Activated naive CD4-positive, alpha-beta T cell (primary cell): ENCODE measurements around the gene TBC1D2.
"Not testable (repeated sequence)": the region's sequence is repeated elsewhere in the genome, so short reads cannot be mapped to it uniquely, and the experiment has no call there.

Source experiments
- DNase-seq, 4 experiments: peaks; one replicate each; lab custom pipeline; 2025; lab: John Stamatoyannopoulos, UW

Gene TBC1D2, protein sequence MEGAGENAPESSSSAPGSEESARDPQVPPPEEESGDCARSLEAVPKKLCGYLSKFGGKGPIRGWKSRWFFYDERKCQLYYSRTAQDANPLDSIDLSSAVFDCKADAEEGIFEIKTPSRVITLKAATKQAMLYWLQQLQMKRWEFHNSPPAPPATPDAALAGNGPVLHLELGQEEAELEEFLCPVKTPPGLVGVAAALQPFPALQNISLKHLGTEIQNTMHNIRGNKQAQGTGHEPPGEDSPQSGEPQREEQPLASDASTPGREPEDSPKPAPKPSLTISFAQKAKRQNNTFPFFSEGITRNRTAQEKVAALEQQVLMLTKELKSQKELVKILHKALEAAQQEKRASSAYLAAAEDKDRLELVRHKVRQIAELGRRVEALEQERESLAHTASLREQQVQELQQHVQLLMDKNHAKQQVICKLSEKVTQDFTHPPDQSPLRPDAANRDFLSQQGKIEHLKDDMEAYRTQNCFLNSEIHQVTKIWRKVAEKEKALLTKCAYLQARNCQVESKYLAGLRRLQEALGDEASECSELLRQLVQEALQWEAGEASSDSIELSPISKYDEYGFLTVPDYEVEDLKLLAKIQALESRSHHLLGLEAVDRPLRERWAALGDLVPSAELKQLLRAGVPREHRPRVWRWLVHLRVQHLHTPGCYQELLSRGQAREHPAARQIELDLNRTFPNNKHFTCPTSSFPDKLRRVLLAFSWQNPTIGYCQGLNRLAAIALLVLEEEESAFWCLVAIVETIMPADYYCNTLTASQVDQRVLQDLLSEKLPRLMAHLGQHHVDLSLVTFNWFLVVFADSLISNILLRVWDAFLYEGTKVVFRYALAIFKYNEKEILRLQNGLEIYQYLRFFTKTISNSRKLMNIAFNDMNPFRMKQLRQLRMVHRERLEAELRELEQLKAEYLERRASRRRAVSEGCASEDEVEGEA

DNA sequence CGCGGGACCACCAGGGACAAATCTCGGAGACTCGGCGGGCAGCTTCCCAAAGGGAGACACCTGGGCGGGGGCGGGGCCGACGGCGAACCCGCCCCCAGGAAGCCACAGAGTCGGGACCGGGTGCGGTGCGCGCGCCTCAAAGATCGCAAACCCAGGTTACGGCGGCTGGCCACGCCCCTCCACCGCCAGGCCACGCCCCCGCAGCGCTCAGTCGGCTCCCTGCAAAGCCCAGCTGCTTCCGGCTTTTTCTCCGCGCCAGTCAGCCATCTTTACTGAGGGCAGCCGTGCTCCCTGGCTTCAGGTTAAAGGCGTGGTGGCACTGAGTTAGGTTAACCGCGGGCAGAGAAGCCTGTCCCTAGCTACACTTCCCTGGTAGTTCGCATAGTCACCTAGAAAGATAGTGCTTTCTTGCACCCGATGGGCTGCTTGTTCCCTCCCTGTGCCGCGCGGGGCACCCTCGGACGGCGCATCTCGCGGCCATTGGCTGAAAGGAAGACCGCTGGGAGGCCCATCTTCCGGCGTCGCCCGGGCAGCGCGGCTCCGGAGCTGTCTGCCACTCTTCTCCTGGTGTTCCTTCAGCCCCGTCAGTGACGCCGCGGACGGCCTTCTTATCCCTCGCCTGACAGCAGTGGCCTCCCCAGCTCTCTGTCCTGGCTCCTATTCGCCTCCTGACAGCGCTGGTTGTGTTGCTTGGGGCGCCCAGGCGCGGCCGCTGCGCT, at the start of gene TBC1D2:
Gene TBC1D2 (minus strand): TSS at position 72 of the 719 bp plus-strand sequence. CDS start 108 bp downstream, outside the sequence.
- peak; percentile 93 to 98 (median 97) for DNase-seq

DNA sequence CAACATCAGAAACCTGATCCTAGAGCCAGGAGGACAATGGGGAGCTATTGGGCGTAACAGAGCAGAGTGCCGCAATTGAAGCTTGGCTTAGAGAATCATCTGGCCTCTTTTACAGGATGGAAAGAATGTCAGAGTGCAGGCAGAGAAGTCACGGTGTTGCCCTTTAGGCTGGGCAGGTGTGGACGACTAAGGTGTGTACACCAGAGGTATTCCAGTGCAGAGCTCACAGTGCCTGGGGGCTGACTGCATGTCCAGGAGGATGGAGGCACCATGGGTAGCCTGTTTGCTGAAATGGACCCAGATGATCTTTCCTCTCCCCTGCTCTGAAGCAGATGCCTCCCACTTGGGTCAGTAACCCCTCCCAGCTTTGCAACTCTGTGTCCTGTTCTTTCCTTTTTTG, 48.9 kb upstream of the TBC1D2 start:
- DNase-seq = no peak

DNA sequence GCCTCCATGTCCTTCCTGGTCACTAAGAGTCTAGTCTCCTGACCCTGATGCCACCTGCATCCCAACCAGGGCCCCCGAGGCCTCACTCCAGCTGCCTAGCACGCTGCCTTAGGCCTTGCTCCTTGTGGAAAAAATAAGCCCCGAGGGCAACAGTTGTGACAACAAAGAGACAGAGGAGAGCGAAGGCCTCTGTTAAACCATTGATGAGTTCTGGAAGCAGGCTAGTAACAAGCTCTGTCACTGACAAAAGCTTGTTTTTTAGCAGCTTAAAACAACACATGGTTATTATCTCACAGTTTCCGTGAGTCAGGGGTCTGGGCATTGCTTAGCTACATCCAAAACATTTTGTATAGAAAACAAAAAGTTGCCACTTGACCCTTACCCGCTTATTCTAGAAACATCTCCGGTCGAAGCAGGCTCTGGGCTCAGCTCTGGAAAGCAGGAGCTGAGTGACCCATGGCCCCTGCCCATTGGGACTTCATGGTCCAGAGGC, 48.2 kb upstream of the TBC1D2 start:
- no peak for DNase-seq

DNA sequence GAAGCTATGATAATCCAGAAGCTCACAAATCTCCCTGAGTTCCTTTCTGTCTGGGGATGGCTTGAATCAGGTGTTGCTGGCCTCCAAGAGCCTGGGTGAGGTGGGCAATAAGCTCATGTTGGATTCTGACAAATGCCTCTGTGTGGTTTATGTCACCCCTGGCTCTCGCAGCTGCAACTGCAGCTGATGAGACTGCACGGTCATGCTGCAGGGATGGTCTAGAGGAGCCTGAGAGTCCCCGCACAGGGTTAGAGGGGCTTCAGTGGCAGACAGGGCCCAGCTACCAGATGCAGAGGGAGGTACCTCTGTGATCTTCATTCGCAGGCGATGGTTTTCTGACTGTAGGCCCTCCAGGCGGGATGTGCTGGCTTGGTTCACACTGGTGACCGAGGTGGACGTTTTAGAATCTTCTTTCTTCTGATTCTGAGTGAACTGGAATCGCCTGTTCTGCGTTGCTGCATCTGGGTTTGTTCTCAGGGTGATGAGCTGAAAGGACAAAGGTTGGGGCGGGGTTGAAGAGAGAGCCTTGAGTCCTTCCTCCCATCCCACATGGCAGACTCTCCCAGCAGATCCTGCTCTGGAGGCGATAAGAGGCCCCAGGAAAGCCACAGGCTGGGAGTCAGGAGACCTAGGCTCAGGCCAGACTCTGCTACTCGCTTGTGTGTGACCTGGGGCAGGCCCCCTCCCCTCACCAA, 47.6 kb upstream of the TBC1D2 start:
- DNase-seq = no peak

DNA sequence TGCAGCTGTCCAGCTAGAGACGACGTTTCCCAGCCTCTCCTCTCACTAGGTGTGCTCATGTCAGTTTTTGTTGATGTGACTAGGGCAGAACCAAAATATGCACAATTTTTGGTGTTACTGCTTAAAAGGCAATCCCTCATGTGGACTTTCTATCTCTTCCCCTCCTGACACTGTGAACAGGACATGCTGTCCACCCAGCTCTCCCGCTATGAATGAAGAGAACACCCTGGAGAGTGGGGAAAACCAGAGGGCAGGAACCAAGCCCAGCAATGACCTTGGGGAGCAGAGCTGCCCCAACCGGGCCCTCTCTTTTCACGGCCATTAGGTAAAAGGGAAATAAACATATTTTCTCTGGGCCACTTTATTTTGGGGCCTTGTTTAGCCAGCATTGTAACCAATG, 46.7 kb upstream of the TBC1D2 start:
- DNase-seq = no peak

DNA sequence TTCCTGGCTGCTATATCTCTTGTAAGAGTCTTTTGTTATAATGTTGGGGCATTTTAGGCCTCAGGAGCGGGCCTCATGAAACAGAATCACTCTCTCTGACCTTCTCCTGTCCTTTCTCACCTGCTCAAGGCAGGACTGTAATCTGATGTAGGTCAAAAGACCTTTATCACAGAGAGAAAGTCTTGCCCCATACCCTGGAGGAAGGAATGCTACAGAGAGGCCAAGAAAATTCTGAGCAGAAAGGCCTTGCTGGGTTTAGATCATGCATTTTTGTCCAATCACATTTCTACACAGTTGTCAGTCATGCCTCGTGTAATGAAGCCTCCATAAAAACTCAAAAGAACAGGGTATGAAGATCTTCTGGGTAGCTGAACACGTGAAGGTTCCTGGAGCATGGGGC, 45.2 kb upstream of the TBC1D2 start:
- DNase-seq = no peak

DNA sequence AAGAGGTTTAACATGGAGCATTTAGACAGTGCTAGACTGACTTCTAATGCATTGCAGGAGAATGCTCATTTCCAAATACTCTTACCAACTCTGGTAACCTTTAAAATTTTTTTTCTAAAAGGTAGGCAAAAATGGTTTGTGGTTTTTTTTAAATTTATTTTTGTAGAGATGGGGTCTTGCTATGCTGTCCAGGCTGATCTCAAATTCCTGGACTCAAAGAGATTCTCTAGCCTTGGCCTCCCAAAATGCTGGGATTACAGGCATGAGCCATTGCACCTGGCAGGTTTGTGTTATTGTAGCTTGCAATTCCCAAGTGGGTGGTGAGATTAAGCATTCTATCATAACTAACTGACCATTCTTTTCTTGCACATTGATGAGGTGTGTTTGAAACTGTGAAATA, 43.0 kb upstream of the TBC1D2 start:
- no peak for DNase-seq

DNA sequence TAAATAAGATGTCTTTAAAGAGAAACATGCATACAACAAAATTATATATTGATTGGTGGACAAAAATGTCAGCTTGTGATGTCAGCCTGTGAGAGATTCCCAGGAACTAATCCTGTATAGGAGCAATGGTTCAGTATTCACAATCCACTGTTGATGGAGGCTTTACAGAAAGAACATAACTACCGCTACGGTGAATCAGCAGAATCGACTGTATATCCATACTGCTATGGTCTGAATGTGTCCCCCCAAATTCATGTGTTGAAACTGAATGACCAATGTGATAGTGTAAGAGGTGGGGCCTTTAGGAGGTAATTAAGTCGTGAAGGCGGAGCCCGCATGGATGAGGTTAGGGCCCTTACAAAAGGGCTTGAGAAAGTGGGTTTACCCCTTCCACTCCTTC, 40.4 kb upstream of the TBC1D2 start:
- no peak for DNase-seq

DNA sequence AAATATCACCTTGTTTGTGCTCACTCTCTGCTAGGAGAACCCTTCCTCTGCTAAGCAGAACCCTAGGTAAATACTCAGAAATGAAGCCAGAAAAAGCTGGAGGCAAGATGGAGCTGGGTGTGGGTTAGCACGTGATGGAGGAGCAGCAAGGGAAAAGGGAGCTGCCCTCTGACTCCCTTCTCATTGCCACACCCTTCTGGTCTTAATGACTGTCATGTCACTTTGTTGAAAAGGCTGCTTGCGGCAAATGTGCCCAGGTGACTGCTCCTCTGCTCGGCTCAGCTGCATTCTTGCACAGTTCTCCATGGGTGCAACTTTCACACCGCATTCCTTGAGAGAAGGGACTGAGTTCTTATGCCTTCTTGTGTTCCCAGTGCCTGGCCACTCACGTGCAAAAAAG, 36.4 kb upstream of the TBC1D2 start:
- no peak for DNase-seq

DNA sequence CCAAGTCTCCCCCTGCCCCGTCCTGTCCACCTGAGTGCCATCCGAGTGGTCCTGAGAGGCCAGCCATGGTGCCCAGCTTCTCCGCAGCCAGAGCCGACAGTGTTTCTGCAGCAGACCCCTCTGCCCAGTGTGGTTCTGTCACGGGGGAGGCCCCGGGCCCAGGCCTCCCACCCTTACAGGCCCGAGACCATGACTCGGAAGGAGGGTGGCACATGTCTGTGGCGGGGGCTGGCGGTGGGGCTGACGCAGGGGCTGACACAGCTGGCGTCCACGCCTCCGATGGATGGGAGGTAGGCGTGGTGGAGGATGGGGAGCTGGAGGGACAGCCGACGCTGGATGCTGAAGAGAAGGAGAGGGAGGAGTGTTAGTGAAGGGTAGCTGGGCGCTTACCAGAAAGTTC, 35.0 kb upstream of the TBC1D2 start:
- no peak for DNase-seq

DNA sequence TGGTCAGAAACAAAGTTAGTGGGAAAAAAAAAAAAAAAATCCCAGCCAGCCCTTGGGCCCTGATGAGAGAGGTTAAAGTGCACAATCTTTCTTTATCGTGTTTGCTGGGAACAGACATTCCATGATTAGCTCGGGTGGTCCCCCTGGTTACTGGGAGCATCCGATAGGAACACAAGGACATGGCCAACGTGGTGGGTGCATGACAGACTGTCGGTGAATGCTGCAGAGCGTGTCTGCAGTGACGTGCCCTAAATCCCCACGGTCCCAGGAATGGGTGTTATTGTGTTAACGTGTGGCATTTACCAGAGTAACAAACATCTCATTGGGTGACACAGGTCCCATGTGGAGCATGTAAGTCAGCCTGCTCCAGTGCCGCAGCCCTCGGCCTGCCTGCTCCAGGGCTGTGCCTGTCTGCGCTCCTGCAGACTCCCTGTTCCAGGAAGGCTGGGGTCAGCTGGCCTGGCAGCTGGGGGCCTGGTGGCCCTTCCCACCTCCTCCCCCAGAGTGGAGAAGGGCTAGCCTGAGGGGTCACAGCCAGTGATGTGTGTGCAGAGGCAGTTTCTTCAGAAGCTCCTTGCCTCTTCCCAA, 34.3 kb upstream of the TBC1D2 start:
- no peak for DNase-seq

DNA sequence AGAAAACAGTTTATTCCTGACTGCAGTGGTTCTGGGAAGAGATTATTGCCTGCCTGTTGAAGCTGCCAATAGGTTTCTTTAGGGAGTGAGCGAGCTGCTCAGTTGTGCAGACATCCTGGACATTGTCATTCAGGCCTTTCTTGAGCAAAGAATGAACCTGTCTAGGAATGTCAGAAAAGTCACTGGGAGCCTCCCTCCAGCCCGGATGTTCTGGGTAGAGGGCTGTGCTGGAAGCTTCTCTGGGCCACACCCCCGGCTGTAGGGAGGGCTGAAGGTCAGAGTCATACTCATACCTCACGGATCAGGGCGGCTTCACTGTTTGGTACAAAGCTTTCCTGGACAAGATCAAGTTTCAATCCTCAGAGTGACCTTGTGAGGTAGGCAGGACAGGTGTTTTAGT, 33.4 kb upstream of the TBC1D2 start:
- no peak for DNase-seq

DNA sequence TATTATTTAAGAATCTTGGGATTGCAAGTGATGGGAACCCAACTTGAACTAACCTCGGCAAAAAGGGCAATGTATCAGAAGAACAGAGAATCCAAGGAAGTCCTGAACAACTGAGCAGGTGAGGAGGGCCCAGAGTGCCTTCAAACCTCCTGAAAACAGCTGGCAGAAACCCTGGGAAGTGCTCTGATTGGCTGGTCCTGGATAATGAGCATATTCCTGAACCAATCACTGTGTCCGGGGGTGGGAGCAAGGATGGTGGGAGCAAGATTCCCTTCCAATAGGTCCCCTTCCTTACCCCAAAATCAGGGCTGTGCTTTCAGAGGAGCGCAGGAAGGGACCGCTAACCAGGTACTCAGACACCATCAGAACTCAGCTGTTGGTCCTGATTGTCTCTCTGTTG, 31.9 kb upstream of the TBC1D2 start:
- no peak for DNase-seq

DNA sequence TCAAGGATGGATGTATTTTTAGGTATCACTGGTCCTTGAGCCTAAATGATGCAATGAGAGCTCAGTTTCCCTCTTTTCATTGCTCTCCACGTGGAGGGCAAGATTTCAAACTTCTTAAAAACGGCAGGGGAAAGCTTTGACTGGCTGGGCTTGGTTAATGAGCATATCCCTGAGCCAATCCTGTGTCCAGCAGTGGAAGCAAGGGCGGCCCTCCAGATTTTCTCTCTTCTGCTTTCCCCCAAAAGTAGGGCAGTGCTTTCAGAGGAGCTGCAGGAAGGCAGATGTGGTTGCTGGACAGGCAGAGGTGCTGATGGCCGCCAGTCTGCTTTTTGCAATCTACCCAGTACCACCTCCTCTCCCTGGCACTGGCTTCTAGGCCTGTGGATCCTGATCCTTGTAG, 30.0 kb upstream of the TBC1D2 start:
- DNase-seq = no peak

DNA sequence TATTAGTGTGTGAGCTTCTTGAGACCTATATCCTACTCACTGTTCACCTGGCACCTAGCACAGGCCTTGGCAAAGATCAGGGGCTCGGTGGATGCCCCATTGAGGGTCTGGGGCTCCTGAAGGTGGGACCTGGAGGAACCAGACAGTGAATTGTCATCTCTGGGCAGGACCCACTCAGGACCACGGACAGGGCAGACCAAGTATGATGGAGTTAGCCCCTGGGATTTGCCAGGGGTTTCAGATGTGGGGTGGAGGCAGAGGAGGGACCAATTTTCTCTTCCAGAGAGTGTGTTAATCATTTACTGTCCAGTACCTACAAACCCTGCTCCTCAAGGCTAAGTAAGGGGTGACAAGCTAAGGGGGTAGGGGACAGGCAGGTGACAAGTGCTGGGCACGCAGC, 29.3 kb upstream of the TBC1D2 start:
- no peak for DNase-seq

DNA sequence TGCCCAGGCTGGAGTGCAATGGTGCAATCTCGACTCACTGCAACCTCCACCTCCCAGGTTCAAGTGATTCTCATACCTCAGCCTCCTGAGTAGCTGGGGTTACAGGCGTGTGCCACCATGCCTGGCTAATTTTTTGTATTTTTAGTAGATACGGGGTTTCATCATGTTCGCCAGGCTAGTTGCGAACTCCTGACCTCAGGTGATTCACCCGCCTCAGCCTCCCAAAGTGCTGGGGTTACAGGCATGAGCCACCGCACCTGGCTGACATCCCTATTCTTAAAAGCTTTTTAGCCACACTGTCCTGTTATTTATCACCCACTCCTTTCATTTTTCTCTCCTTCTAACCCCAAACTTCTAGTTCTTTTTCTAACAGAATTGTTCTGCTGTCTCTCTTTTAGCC, 27.7 kb upstream of the TBC1D2 start:
- not testable (repeated sequence) for DNase-seq

DNA sequence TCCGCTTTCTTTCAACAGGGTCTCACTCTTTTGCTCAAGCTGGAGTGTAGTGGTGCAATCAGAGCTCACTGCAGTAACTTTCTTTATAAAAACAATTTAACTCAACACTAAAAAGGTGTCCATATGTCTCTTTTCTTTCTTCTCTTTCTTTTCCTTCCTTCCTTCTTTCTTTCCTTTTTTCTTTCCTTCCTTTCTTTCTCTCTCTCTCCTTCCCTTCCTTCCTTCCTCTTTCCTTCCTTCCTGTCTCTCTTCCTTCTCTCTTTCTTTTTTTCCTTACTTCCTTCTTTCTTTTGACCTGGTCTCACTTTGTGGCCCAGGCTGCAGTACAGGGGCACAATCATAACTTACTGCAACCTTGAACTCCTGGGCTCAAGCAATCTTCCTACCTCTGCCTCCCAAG, 25.8 kb upstream of the TBC1D2 start:
- DNase-seq = no peak

DNA sequence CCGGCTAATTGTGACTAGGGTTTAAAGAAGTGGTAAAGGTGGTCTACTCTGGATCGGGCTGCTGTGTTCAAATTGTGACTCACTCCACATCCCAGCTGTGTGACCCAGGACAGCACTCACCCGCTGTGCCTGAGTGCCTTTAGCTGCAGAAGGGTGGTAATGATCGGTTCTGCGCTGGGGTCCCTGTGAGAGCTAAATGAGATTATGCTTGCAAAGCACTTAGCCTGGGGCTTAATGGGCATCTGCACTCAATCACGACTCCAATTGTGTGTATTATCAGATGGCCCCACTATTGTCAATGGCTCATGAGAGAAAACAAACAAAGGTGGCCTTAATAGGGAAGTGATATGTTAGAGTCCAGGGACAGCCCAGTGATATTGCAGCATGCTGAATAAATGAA, 25.1 kb upstream of the TBC1D2 start:
- DNase-seq = no peak

DNA sequence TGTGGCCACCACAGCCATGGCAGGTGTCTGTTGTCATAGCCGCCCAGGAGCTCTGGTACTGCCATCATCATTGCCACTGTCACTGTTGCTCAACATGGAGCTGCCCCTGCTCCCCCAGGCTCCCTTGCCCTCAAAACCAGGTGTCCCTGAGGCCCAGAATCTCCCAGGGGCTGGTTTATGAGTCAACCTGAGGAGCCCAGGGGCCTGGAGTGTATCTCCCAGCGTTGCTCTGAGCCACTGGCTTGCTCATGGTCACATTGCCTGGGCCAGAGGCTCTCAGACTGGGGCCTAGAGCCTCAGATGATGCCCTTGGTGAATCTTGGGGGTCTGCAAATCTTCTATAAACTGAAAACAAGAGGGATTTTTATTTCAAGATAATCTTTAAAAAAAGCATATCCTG, 24.7 kb upstream of the TBC1D2 start:
- no peak for DNase-seq

DNA sequence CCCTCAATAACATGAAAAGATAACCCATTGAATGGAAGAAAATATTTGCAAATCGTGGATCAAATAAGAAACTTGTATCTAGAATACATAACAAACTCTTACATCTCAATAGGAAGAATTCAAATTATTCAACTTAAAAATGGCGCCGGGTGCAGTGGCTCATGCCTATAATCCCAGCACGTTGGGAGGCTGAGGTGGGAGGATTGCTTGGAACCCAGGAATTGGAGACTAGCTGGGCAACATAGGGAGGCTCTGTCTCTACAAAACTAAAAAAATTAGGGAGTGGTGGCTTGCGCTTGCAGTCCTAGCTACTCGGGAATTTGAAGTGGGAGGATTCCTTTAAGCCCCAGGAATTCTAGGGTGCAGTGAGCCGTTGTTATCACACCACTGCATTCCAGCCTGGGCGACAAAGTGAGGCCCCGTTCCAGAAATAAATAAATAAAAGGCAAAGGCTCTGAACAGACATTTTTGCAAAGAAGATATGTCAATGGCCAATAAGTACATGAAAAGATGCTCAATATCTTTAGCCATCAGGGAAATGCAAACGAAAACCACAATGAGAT, 21.5 kb upstream of the TBC1D2 start:
- no peak for DNase-seq

DNA sequence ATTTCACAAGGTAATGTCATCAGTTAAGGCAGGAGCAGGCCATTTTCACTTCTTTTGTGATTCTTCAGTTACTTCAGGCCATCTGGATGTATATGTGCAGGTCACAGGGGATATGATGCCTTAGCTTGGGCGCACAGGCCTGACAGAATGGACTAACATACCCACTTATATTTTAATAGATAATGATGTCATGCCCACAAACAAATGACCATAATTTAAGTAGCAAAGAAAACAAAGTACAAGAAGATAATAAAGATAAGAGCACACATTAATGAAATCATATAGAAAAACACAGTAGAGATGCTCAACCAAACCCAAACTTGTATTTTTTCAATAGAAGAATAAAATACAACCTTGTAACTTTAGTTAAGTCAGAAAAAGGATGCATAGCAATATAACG, 19.7 kb upstream of the TBC1D2 start:
- no peak for DNase-seq
